ENCODE data around the gene SYNPR.

SYNPR gene

DNA sequence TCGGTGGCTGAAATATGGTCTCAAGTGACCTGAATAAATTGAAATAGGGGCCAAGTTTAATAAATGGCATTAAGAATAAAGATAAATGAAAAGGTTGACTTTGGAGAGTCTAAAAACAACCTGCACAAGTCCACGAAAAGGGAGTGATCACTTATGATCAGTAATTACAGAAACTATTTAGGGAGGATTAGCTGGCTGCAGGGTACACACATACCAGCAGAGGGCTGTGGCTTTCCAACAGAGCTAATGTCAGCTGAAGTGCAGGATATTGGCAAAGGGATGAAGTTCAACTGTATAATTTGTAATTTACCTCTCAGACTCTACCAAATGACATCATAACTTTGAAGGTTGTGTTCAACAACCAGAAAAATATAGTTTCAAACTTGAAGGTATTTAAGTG is 86.8 kb downstream of the SYNPR start:
- Histone ChIP-seq H3K4me3 (ENCODE audit: low read depth, low read length) (no peak overlapping the region), H3K27me3 (no peaks in the 10 kb centered on the region), H3K36me3 (no peaks in the 10 kb centered on the region), H3K4me1 (no peaks in the 10 kb centered on the region), H3K9me3 (no peaks in the 10 kb centered on the region)
- TF ChIP-seq, protein P1, sequence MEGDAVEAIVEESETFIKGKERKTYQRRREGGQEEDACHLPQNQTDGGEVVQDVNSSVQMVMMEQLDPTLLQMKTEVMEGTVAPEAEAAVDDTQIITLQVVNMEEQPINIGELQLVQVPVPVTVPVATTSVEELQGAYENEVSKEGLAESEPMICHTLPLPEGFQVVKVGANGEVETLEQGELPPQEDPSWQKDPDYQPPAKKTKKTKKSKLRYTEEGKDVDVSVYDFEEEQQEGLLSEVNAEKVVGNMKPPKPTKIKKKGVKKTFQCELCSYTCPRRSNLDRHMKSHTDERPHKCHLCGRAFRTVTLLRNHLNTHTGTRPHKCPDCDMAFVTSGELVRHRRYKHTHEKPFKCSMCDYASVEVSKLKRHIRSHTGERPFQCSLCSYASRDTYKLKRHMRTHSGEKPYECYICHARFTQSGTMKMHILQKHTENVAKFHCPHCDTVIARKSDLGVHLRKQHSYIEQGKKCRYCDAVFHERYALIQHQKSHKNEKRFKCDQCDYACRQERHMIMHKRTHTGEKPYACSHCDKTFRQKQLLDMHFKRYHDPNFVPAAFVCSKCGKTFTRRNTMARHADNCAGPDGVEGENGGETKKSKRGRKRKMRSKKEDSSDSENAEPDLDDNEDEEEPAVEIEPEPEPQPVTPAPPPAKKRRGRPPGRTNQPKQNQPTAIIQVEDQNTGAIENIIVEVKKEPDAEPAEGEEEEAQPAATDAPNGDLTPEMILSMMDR (IDR thresholded peaks at IDR 0.05; ENCODE audit: low read depth, low read length): peak; percentile 76
- DNase-seq: peak; percentile 34

DNA sequence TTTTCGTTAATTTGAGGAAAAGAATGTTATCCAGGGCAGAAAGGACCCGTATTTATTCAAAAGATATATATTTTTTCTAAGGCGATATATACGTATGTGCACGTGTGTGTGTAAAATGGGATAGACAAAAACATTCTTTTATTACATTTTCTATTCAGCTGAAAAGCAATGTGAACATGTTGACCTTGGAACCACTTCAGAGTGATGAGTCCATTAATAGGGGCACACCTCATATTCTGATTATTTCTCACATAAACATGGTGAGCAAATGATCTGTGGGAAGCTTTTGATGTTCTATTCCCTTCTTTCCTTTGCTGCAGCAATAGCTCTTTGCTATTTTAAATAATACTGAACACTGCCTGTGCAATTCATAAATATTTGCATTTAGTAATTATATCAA is 87.6 kb downstream of the SYNPR start:
- Histone ChIP-seq H3K27me3 (no peaks in the 10 kb centered on the region), H3K9me3 (no peaks in the 10 kb centered on the region), H3K4me3 (ENCODE audit: low read depth, low read length) (no peak overlapping the region), H3K36me3 (no peaks in the 10 kb centered on the region), H3K4me1 (no peaks in the 10 kb centered on the region)
- no peak for DNase-seq
- TF ChIP-seq, protein P1 (IDR thresholded peaks at IDR 0.05; ENCODE audit: low read depth, low read length): no peak

DNA sequence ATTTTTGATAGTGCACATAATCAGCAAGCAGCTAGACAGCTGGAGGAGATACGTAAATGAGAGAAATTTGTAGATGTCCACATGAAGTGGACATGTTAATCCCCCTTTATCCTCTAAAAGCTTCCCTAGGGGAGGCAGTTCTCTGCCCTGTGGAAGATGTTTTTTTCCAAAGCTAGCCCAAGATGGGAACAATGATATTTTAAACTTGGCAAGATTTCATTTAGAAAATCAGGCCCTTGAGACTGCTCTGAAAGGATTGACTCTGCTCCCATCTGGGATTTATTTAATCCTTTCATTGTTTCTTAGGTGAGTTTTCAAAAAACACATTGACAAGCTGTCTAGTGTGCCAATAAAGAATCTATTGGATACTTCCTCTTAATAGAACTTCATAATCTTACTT is 92.0 kb downstream of the SYNPR start:
- Histone ChIP-seq H3K36me3 (no peaks in the 10 kb centered on the region), H3K9me3 (no peaks in the 10 kb centered on the region), H3K27me3 (no peaks in the 10 kb centered on the region), H3K4me3 (ENCODE audit: low read depth, low read length) (no peak overlapping the region), H3K4me1 (no peaks in the 10 kb centered on the region)
- TF ChIP-seq, protein P1 (IDR thresholded peaks at IDR 0.05; ENCODE audit: low read depth, low read length): no peak
- no peak for DNase-seq

DNA sequence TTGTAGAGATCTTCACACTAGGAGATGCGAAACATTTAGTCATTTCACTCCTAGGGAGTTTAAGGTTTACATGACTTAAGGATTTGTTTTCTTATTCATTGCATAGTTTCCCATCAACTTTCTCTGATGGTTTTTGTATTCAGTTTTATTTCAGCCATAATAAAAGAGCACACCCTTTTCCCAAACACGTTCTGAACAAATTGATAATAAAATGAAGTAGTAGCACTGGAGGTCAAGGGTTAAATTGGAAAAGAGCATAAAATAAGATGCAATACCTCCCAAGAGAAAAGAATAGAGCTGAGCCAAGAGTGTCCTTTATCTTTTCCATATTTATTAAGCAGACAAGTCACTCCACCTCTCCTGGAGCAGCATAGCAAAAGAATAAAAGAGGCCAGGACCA is 104.9 kb downstream of the SYNPR start:
- H3K27me3 ChIP-seq: peaks cover 48% of the 10 kb centered on the region
- TF ChIP-seq, protein P1 (IDR thresholded peaks at IDR 0.05; ENCODE audit: low read depth, low read length): no peak
- no peak for DNase-seq
- H3K9me3 ChIP-seq: no peaks in the 10 kb centered on the region
- H3K4me1 ChIP-seq: no peaks in the 10 kb centered on the region
- no peaks in the 10 kb centered on the region for H3K36me3 ChIP-seq
- no peak overlapping the region for H3K4me3 ChIP-seq (ENCODE audit: low read depth, low read length)

DNA sequence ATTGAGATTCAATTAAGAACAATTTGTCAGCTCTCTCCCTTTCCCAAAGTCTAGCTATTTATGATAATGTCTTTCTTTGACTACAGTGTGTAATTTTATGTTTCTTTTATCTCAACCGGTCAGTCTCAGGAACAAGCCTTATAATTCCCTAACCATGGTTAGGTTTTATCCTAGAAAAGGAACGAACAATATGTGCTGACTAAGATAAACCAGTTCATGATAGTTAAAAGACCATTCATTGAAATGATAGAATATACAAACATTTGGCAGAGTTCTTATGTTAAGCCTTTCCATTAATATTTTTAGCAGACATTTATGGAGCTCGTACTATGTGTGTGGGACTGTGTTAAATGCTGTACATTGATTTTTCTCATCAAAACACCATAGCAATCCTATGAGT is 106.3 kb downstream of the SYNPR start:
- TF ChIP-seq, protein P1 (IDR thresholded peaks at IDR 0.05; ENCODE audit: low read depth, low read length): no peak
- Histone ChIP-seq H3K4me1 (no peaks in the 10 kb centered on the region), H3K27me3 (peaks cover 51% of the 10 kb centered on the region), H3K4me3 (ENCODE audit: low read depth, low read length) (no peak overlapping the region), H3K9me3 (no peaks in the 10 kb centered on the region), H3K36me3 (no peaks in the 10 kb centered on the region)
- DNase-seq: no peak

DNA sequence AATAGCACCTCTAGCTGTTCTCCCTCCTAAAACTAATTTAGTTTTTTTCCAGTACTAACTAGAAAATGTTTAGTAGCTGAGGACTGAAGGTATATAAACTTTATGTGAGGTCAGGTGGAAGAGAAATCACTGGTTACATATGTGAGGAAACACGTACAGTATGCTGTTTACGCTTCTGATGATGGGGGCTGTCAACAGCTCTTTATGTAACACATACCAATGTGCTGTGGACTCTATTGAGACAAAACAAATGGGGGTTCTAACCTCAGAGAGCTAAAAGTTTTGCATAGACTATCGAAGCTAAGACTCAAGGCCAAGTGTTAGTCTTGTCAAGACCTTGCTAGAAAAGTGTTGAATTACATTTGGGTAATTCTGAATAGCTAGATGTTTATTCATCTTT is 107.5 kb downstream of the SYNPR start:
- DNase-seq: no peak
- Histone ChIP-seq H3K4me3 (ENCODE audit: low read depth, low read length) (no peak overlapping the region), H3K36me3 (no peaks in the 10 kb centered on the region), H3K27me3 (peaks cover 55% of the 10 kb centered on the region), H3K4me1 (no peaks in the 10 kb centered on the region), H3K9me3 (no peaks in the 10 kb centered on the region)
- TF ChIP-seq, protein P1 (IDR thresholded peaks at IDR 0.05; ENCODE audit: low read depth, low read length): no peak

All from BE2C (cell line).